Muscle of arm (tissue), 14 donors: ENCODE data around the gene ZC3H12D. TPM values are rescaled to one million over a fixed set of nuclear protein-coding genes. Genes with fewer than 3 reads are reported as not detected.
"Not testable (repeated sequence)": the region's sequence is repeated elsewhere in the genome, so short reads cannot be mapped to it uniquely, and the experiment has no call there.

Source experiments
- DNase-seq: peaks from one replicate; pipeline ENCODE4 v3.0.0-alpha.2; 2013
- long read RNA-seq, 11 donors: transcript quantifications; one replicate each; lab custom pipeline, GENCODE V29; 2026
- polyA plus RNA-seq, 12 donors: library from polyadenylated mRNA; unstranded; fragments of 120-200 nt; gene quantifications; one replicate each; pipeline ENCODE4 v1.2.1, GENCODE V29; 2013; ENCODE audit not compliant: insufficient read length in 12 of 12

The ZC3H12D gene
- under 1 TPM in 10 of 12 donors, not detected in 2; 0.10 to 0.58 (median 0.34) TPM for polyA plus RNA-seq
- long read RNA-seq, donor 1: 0 reads
- long read RNA-seq, donor 2: 0 reads
- long read RNA-seq, donor 3: 0 reads
- long read RNA-seq, donor 4: 0 reads
- long read RNA-seq, donor 5: 0 reads
- long read RNA-seq, donor 6: 0 reads
- long read RNA-seq, donor 7: 0 reads
- long read RNA-seq, donor 8: 0 reads
- long read RNA-seq, donor 9: 0 reads
- long read RNA-seq, donor 10: 0 reads
- long read RNA-seq, donor 11: 0 reads

DNA sequence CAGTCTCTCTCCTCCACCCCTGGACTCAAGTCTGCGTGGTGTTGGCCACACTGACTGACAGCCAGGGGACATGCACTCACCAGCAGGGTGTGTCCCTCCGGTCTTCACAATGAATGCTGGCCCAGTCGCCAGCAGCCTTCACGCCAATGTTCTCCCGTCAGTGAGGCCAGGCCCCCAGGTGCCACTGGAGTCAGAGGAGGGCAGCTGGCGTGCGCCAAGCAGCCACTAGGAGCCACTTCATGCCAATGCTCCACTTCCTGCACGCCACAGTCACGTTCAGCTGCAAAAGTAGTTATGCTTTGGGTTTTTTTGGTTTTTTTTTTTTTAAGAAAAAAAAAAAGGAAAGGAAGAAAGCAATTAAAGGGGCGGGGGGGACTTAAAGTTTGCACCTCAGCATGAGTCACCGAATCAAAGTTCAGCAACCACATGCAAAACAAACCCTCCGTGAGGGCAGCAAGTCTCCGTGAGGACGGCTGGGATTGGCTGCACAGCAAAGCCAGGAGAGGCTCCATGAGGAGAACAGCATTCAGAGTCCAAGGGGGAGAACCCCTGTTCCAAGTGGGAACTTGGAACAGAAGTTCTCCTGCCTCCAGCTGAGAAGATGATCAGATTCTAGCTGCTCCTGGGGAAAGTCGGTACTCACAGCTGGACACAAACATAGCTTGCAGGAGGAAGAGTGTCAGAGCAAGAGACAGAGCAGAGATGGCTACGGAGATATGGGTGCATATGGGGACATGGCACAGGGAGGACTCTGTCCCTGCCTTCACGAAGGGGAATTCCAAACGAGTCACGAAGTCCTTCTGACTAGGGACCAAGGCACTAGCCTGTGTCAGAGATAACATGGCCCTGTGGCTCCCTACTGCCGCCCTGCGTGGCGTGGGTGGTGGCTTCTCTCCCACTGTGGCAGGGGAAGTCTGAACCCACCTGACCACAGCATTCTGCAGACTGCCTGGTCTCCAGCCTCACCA lies at the start of gene ZC3H12D:
Gene ZC3H12D (minus strand): TSS at position 282 of the 968 bp plus-strand sequence. CDS start 10,471 bp downstream, outside the sequence.
- DNase-seq: no peak

DNA sequence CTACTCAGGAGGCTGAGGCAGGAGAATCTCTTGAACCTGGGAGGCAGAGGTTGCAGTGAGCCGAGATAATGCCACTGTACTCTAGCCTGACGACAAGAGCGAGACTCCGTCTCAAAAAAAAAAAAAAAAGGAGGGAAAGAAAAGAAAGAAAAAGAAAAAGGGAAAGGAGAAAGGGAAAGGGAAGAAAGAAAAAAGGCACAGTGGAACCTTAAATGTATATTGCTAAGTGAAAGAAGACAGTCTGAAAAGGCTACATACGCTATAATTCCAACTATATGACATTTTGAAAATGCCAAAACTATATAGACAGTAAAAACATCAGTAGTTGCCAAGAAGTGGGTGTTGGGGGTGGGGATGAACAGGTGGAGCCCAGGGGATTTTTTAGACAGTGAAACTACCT lies 44.8 kb upstream of the ZC3H12D start:
- DNase-seq: no peak

- no peak for DNase-seq
Measured at GRCh38 chr6:149515494-149515893, 30.7 kb upstream of the ZC3H12D start.

GRCh38 chr6:149513915-149514314 lies 29.1 kb upstream of the ZC3H12D start:
- no peak for DNase-seq

GRCh38 chr6:149510793-149511512 lies 26.1 kb upstream of the ZC3H12D start:
- no peak for DNase-seq

GRCh38 chr6:149508485-149508884 lies 23.7 kb upstream of the ZC3H12D start:
- no peak for DNase-seq

DNA sequence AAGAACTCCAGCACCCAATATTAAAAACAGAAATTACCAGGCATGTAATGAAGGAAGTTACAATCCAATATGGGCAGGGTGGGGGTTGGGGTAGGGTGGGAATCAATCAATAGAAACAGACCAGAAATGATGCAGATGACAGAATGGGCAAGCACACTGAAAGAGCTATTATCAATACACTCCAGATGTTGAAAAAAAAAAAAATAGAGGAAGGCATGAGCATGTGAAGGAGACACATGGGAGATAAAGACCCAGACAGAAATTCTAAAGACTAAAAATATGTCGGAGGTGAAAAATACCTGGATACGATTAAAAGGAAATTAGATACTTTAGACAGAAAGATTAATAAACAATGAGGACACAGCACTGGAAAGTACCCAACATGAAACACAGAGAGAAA lies 19.1 kb upstream of the ZC3H12D start:
- no peak for DNase-seq

GRCh38 chr6:149503276-149503675 lies 18.5 kb upstream of the ZC3H12D start:
- DNase-seq: no peak

- no peak for DNase-seq
Measured at GRCh38 chr6:149501768-149502167, 17.0 kb upstream of the ZC3H12D start.

DNA sequence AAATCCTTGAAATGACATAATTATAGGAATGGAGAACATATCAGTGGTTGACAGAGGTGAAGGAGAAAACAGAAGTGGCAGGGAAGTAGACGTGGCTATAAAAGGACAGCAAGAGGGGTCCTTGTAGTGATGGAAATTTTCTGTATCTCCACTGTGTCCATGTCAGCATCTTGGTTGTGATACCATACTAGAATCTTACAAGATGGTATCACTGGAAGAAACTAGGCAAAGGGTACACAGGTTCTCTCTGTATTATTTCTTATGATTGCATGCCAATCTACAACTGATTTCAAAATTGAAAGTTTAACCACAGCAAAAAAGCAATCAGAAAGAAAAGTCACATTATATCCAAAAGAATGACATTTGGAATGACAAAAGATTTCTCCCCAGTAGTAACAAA lies 16.4 kb upstream of the ZC3H12D start:
- DNase-seq: no peak

GRCh38 chr6:149500096-149500495 lies 15.3 kb upstream of the ZC3H12D start:
- DNase-seq: no peak

- DNase-seq: peak; percentile 40
Measured at GRCh38 chr6:149499066-149499465, 14.3 kb upstream of the ZC3H12D start.

DNA sequence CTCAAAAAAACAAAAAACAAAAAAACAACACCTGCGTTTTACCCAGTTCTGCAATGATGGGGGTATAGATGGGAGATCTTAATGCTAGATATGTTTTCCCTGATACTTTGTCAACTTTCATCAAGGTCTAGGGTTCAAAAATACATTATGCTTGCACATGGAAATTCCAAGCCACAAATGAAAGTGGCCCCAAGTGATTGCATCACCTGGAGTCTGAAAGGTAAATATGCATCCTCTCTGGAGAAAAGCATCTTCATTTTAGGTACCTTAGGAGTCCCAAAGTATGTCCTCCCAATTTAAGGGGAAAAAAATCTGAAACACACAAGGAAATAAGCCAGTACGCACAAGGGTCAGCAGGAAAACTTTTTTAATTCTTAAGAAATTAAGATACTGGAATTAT lies 12.6 kb upstream of the ZC3H12D start:
- DNase-seq: no peak

DNA sequence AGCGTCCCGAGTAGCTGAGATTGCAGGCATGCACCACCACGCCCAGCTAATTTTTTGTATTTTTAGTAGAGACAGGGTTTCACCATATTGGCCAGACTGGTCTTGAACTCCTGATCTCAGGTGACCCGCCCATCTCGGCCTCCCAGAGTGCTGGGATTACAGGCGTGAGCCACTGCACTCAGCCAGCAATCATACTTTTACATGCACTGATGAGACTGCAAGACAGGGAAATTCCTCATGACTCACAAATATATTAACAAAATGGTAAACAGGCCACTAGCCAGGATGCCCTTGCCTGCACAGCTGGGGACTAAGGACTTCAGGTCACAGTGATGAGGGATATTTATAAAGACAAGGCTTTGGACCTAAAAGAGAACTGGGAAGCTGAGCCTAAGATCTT lies 11.8 kb upstream of the ZC3H12D start:
- DNase-seq: not testable (repeated sequence)

DNA sequence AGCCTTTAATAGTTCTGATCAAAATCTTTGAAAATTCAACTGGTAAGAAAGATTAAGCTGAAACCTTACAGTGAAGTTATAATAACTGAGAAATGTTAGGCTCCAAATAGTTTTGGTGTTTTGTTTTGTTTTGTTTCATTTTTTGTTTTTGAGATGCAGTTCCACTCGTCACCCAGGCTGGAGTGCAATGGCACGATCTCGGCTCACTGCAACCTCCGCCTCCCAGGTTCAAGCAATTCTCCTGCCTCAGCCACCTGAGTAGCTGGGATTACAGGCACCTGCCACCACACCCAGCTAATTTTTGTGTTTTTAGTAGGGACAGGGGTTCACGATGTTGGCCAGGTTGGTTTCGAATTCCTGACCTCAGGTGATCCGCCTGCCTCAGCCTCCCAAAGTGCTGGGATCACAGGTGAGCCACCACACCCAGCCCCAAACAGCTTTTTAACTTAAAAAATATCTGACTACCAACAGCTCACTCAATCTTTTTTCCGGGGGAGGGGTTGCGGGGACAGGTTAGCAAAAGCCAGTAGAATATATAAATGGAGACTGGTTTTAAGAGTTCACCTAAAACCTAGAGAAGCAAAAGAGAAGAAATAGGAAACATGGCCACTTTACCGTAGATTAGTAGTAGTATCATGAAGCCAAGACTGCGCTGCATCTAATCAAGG lies 10.7 kb upstream of the ZC3H12D start:
- not testable (repeated sequence) for DNase-seq

GRCh38 chr6:149494810-149495209 lies 10.0 kb upstream of the ZC3H12D start:
- not testable (repeated sequence) for DNase-seq

- DNase-seq: no peak
Measured at GRCh38 chr6:149493761-149494320, 9.0 kb upstream of the ZC3H12D start.

GRCh38 chr6:149492798-149493343 lies 8.1 kb upstream of the ZC3H12D start:
- no peak for DNase-seq

- no peak for DNase-seq
Measured at GRCh38 chr6:149489967-149490366, 5.2 kb upstream of the ZC3H12D start.

- DNase-seq: no peak
Measured at GRCh38 chr6:149488815-149489214, 4.0 kb upstream of the ZC3H12D start.

- no peak for DNase-seq
Measured at GRCh38 chr6:149487316-149487715, 2.5 kb upstream of the ZC3H12D start.
